IMR-90 (cell line): ENCODE results near the gene POLR1C. TPM values are rescaled to one million over a fixed set of nuclear protein-coding genes. Genes with fewer than 3 reads are reported as not detected.

Source experiments
- ATAC-seq: fragments of 200-7000 bp; cut with Tn5 transposase; 2 replicates; pipeline ENCODE4 v1.9.1; 2020; ENCODE audit warnings: low read depth, mild to moderate bottlenecking, moderate library complexity
- BruUV-seq: library from RNA; stranded (reverse); fragments of 400-500 nt; replicated peaks from 2 replicates; lab custom pipeline; 2021; lab: Mats Ljungman, UMichigan
- CTCF ChIA-PET: fragments of 300-600 bp; formaldehyde crosslinking; extraction: SDS; loops from one replicate; lab custom pipeline; 2021; ENCODE audit warnings: antibody characterized with exemption; lab: Yijun Ruan, JAX
- POLR2A ChIA-PET: fragments of 300-600 bp; sonication (Branson Sonifier 250); formaldehyde crosslinking; loops from one replicate; lab custom pipeline; 2022; ENCODE audit warnings: antibody characterized with exemption; ENCODE audit not compliant: unreplicated experiment; lab: Charles Lee
- DNase-seq: peaks from one replicate; pipeline ENCODE4 v3.0.0; 2013
- H2AFZ ChIP-seq: replicated peaks from 2 replicates; pipeline ENCODE3; 2013; ENCODE audit warnings: low read length, mild to moderate bottlenecking; ENCODE audit not compliant: poor library complexity
- H2AK5ac ChIP-seq: 2 replicates; pipeline ENCODE4 v1.6.1; 2013; ENCODE audit warnings: low read depth, low read length, inconsistent platforms
- H2AK9ac ChIP-seq: replicated peaks from 2 replicates; pipeline ENCODE3; 2013; ENCODE audit warnings: mild to moderate bottlenecking, low read depth, low read length, moderate library complexity; ENCODE audit not compliant: poor library complexity
- H2BK120ac ChIP-seq: 2 replicates; pipeline ENCODE4 v1.6.1; 2013; ENCODE audit warnings: low read depth, low read length, inconsistent platforms
- H2BK15ac ChIP-seq: 3 replicates; pipeline ENCODE4 v1.6.1; 2013; ENCODE audit warnings: low read depth, low read length, inconsistent platforms
- H2BK20ac ChIP-seq: 2 replicates; pipeline ENCODE4 v1.6.1; 2013; ENCODE audit warnings: low read depth, mild to moderate bottlenecking, inconsistent platforms, low read length, moderate library complexity
- H2BK5ac ChIP-seq: 2 replicates; pipeline ENCODE4 v1.6.1; 2013; ENCODE audit warnings: mild to moderate bottlenecking, low read depth, low read length, inconsistent platforms; ENCODE audit not compliant: poor library complexity, severe bottlenecking
- H3K14ac ChIP-seq: replicated peaks from 2 replicates; pipeline ENCODE4 v1.6.1; 2013; ENCODE audit warnings: low read depth, low read length, inconsistent platforms
- H3K18ac ChIP-seq: 2 replicates; pipeline ENCODE4 v1.6.1; 2013; ENCODE audit warnings: low read depth, low read length, control low read depth
- H3K23ac ChIP-seq: 2 replicates; pipeline ENCODE4 v1.6.1; 2013; ENCODE audit warnings: low read depth, low read length, inconsistent platforms
- H3K27ac ChIP-seq: 2 replicates; pipeline ENCODE4 v1.5.1; 2013; ENCODE audit warnings: mild to moderate bottlenecking, control low read depth, low read length; ENCODE audit not compliant: insufficient read depth
- H3K27me3 ChIP-seq: 2 replicates; pipeline ENCODE4 v1.6.1; 2013; ENCODE audit warnings: low read length; ENCODE audit not compliant: control insufficient read depth, insufficient read depth
- H3K36me3 ChIP-seq: 2 replicates; pipeline ENCODE4 v1.6.1; 2013; ENCODE audit warnings: low read length, mixed read lengths; ENCODE audit not compliant: control insufficient read depth, insufficient read depth
- H3K4ac ChIP-seq: 2 replicates; pipeline ENCODE4 v1.6.1; 2013; ENCODE audit warnings: low read depth, low read length, inconsistent platforms
- H3K4me1 ChIP-seq: 2 replicates; pipeline ENCODE4 v1.6.1; 2013; ENCODE audit warnings: low read length, mixed read lengths; ENCODE audit not compliant: control insufficient read depth, insufficient read depth
- H3K4me2 ChIP-seq: 2 replicates; pipeline ENCODE4 v1.6.1; 2013; ENCODE audit warnings: low read depth, mild to moderate bottlenecking, control low read depth, low read length, moderate library complexity
- H3K4me3 ChIP-seq: 2 replicates; pipeline ENCODE4 v1.5.1; 2013; ENCODE audit warnings: low read depth, mild to moderate bottlenecking, control low read depth, low read length, moderate library complexity; ENCODE audit not compliant: insufficient read depth
- H3K56ac ChIP-seq: 2 replicates; pipeline ENCODE4 v1.6.1; 2013; ENCODE audit warnings: low read length, inconsistent platforms; ENCODE audit not compliant: insufficient read depth; ENCODE audit errors: extremely low read depth
- H3K79me1 ChIP-seq, 2 experiments: 2 replicates each; pipeline ENCODE4 v1.6.1; 2013; ENCODE audit warnings: low read length in 2 of 2, inconsistent platforms in 1 of 2, low read depth in 1 of 2
- H3K9ac ChIP-seq: 2 replicates; pipeline ENCODE4 v1.6.1; 2013; ENCODE audit warnings: low read depth, low read length, control low read depth
- H3K9me1 ChIP-seq: 2 replicates; pipeline ENCODE4 v1.6.1; 2013; ENCODE audit warnings: low read length, inconsistent platforms; ENCODE audit not compliant: insufficient read depth
- H3K9me3 ChIP-seq: 2 replicates; pipeline ENCODE4 v1.6.1; 2013; ENCODE audit warnings: low read length; ENCODE audit not compliant: control insufficient read depth, insufficient read depth
- H4K20me1 ChIP-seq: 2 replicates; pipeline ENCODE4 v1.6.1; 2013; ENCODE audit warnings: low read length, inconsistent platforms; ENCODE audit not compliant: insufficient read depth
- H4K5ac ChIP-seq: 2 replicates; pipeline ENCODE4 v1.6.1; 2013; ENCODE audit warnings: mild to moderate bottlenecking, low read depth, low read length, control low read depth
- H4K8ac ChIP-seq, 2 experiments: 2 replicates each; pipeline ENCODE4 v1.6.1; 2013; ENCODE audit warnings: low read depth in 2 of 2, low read length in 2 of 2, control low read depth in 1 of 2, inconsistent platforms in 1 of 2
- H4K91ac ChIP-seq: 2 replicates; pipeline ENCODE4 v1.6.1; 2013; ENCODE audit warnings: low read depth, low read length, inconsistent platforms; ENCODE audit not compliant: insufficient read depth
- BHLHE40 ChIP-seq: fragments of 150-350 bp; IDR thresholded peaks from 2 replicates; pipeline ENCODE4 v1.6.1; 2016; ENCODE audit warnings: mild to moderate bottlenecking, low read depth, low read length
- CEBPB ChIP-seq: IDR thresholded peaks from 2 replicates; pipeline ENCODE4 v1.6.1; 2012; ENCODE audit warnings: low read depth, low read length, improper control_type of control experiment
- CHD1 ChIP-seq: IDR thresholded peaks from 2 replicates; pipeline ENCODE4 v1.6.1; 2012; ENCODE audit warnings: low read depth, low read length, improper control_type of control experiment
- CTCF ChIP-seq: conservative IDR thresholded peaks from 2 replicates; pipeline ENCODE4 v1.5.1; 2012; ENCODE audit warnings: mild to moderate bottlenecking, low read depth, low read length, improper control_type of control experiment
- MAFK ChIP-seq: IDR thresholded peaks from 2 replicates; pipeline ENCODE4 v1.6.1; 2012; ENCODE audit warnings: low read depth, low read length, improper control_type of control experiment
- MAZ ChIP-seq: IDR thresholded peaks from 2 replicates; pipeline ENCODE4 v1.6.1; 2012; ENCODE audit warnings: low read depth, mild to moderate bottlenecking, low read length, improper control_type of control experiment, moderate library complexity, borderline replicate concordance
- MXI1 ChIP-seq: IDR thresholded peaks from 2 replicates; pipeline ENCODE4 v1.6.1; 2012; ENCODE audit warnings: low read depth, mild to moderate bottlenecking, low read length, moderate library complexity, borderline replicate concordance
- NFE2L2 ChIP-seq: fragments of 150-350 bp; IDR thresholded peaks from 2 replicates; pipeline ENCODE4 v1.6.1; 2016; ENCODE audit warnings: low read depth, mild to moderate bottlenecking, low read length
- POLR2A ChIP-seq: IDR thresholded peaks from 2 replicates; pipeline ENCODE4 v1.6.1; 2012; ENCODE audit warnings: mild to moderate bottlenecking, low read depth, low read length
- RAD21 ChIP-seq: IDR thresholded peaks from 2 replicates; pipeline ENCODE4 v1.6.1; 2012; ENCODE audit warnings: low read length, improper control_type of control experiment
- RCOR1 ChIP-seq: IDR thresholded peaks from 2 replicates; pipeline ENCODE4 v1.6.1; 2012; ENCODE audit warnings: mild to moderate bottlenecking, low read length, improper control_type of control experiment; ENCODE audit not compliant: insufficient replicate concordance
- RFX5 ChIP-seq: IDR thresholded peaks from 2 replicates; pipeline ENCODE4 v1.8.0; 2012; ENCODE audit warnings: low read depth, mild to moderate bottlenecking, low read length, moderate library complexity
- SMC3 ChIP-seq: fragments of 150-350 bp; IDR thresholded peaks from 2 replicates; pipeline ENCODE4 v1.6.1; 2016; ENCODE audit warnings: low read depth, mild to moderate bottlenecking, antibody characterized with exemption, low read length, moderate library complexity
- WGBS, 2 experiments: methylation state at CpG; one replicate each; pipeline versions ENCODE4 v1.1.5 to v1.1.7; 2013; ENCODE audit warnings: missing lambda C conversion rate in 2 of 2; ENCODE audit not compliant: insufficient read length in 1 of 2; ENCODE audit errors: extremely low coverage in 2 of 2; 5-methylcytosine and 5-hydroxymethylcytosine counted together
- dilution Hi-C: fragments of 300-500 bp; cut with HindIII; formaldehyde crosslinking; loops from one replicate; pipeline ENCODE4 v1.14.3; 2018; ENCODE audit warnings: low sequenced_read_pairs; ENCODE audit not compliant: unreplicated experiment
- in situ Hi-C: fragments of 300-500 bp; cut with MboI; formaldehyde crosslinking; loops from 3 replicates; pipeline ENCODE4 v1.14.3; 2019; ENCODE audit warnings: low sequenced_read_pairs, inconsistent platforms, mixed read lengths
- intact Hi-C: fragments of 100-400 bp; cut with micrococcal nuclease; formaldehyde crosslinking; loops from 2 replicates; pipeline ENCODE4 v1.10.0; 2022
- polyA plus RNA-seq, 3 experiments: library from polyadenylated mRNA; depleted of rRNA; stranded (reverse); fragments of >200 nt; gene quantifications; 2 replicates each; pipeline ENCODE4 v1.2.3, GENCODE V29; 2012; ENCODE audit warnings: low replicate concordance in 1 of 3
- total RNA-seq: library from RNA; depleted of rRNA; stranded (reverse); fragments of >200 nt; gene quantifications from 2 replicates; pipeline ENCODE4 v1.2.3, GENCODE V29; 2012

The POLR1C gene
- total and polyA plus RNA-seq, 2 of the 4 experiments (the other 2 are of a cell fraction): 46.1 to 72.6 TPM

- Histone ChIP-seq H2AFZ (no peak overlapping the region), H2BK5ac (no peak overlapping the region), H3K4me1 (no peaks in the 10 kb centered on the region), H3K4me3 (no peak overlapping the region), H3K9me3 (no peaks in the 10 kb centered on the region), H3K4me2 (no peak overlapping the region), H4K91ac (no peak overlapping the region), H4K20me1 (0 out of 2 replicates have a peak, but pooled peaks cover 3% of the 10 kb centered on the region), H3K27ac (no peak overlapping the region), H3K27me3 (no peaks in the 10 kb centered on the region), H3K79me1 (0 out of 4 replicates have a peak, but pooled peaks cover 0 to 5% of the 10 kb centered on the region in 2 experiments), H4K8ac (no peak overlapping the region), H2BK20ac (no peak overlapping the region), H3K14ac (no peak overlapping the region), H3K36me3 (peaks cover 63% of the 10 kb centered on the region), H3K9me1 (no peaks in the 10 kb centered on the region), H3K4ac (no peak overlapping the region), H2AK9ac (no peak overlapping the region), H4K5ac (no peak overlapping the region), H2AK5ac (no peak overlapping the region), H2BK15ac (no peak overlapping the region), H2BK120ac (no peak overlapping the region), H3K9ac (no peak overlapping the region), H3K23ac (no peak overlapping the region), H3K56ac (no peak overlapping the region), H3K18ac (no peak overlapping the region)
- intact Hi-C loops: no loop called here
- BruUV-seq: no TSS peak
- in situ Hi-C loops: no loop called here
- ChIA-PET POLR2A (no interaction called here), CTCF (no interaction called here)
- dilution Hi-C loops: no loop called here
- DNase-seq: no peak
- TF ChIP-seq MAFK (no peak), CTCF (no peak), CEBPB (no peak), RFX5 (no peak), RAD21 (no peak), NFE2L2 (no peak), MXI1 (no peak), SMC3 (no peak), CHD1 (no peak), POLR2A (no peak), RCOR1 (no peak), BHLHE40 (no peak), MAZ (no peak)
- 93% methylated on average over 3 of the region's 8 CpGs; no CpG with 5 or more reads in 1 of the 2 experiments for WGBS, 2 experiments
- ATAC-seq: no peak
Measured at GRCh38 chr6:43503443-43503842, 13.4 kb upstream of the POLR1C start.
